Keratinocyte (primary cell): ENCODE data around the gene CCDC150. TPM values are rescaled to one million over a fixed set of nuclear protein-coding genes. Genes with fewer than 3 reads are reported as not detected.

Experiments used
- DNase-seq: peaks from one replicate; pipeline ENCODE4 v3.0.0-alpha.2; 2011; ENCODE audit warnings: low read depth, missing footprints, low spot score
- FAIRE-seq: peaks from 2 replicates; lab custom pipeline; 2011; peaks lifted over from hg19 to GRCh38; lab: Jason Lieb, UNC
- H2AFZ ChIP-seq: 2 replicates; pipeline ENCODE4 v1.6.0; 2012; ENCODE audit warnings: low read length, control low read depth, inconsistent platforms; ENCODE audit not compliant: control insufficient read depth
- H3K27ac ChIP-seq: 2 replicates; pipeline ENCODE4 v1.5.1; 2011; ENCODE audit warnings: low read length; ENCODE audit not compliant: control insufficient read depth, insufficient read depth
- H3K27me3 ChIP-seq: 3 replicates; pipeline ENCODE4 v1.6.0; 2011; ENCODE audit warnings: low read length; ENCODE audit not compliant: control insufficient read depth, insufficient read depth; ENCODE audit errors: extremely low read depth
- H3K36me3 ChIP-seq, 2 experiments: 2 replicates in 1 of 2; 3 replicates in 1 of 2; pipeline ENCODE4 v1.5.1; 2011; ENCODE audit warnings: low read length in 2 of 2, mild to moderate bottlenecking in 1 of 2; ENCODE audit not compliant: control insufficient read depth in 2 of 2, insufficient read depth in 2 of 2; ENCODE audit errors: extremely low read depth in 1 of 2
- H3K4me1 ChIP-seq: 3 replicates; pipeline ENCODE4 v1.5.1; 2011; ENCODE audit warnings: low read length; ENCODE audit not compliant: control insufficient read depth, insufficient read depth; ENCODE audit errors: extremely low read depth
- H3K4me2 ChIP-seq: 3 replicates; pipeline ENCODE4 v1.6.0; 2011; ENCODE audit warnings: low read depth, low read length; ENCODE audit not compliant: control insufficient read depth, insufficient read depth; ENCODE audit errors: extremely low read depth
- H3K4me3 ChIP-seq, 3 experiments: fragments of 200-600 bp in 1 of 3; sonication (generic) in 1 of 3; 2 replicates in 2 of 3; 3 replicates in 1 of 3; pipeline ENCODE4 v1.5.1; 2011 to 2016; ENCODE audit warnings: low read length in 3 of 3, mild to moderate bottlenecking in 3 of 3, control low read depth in 2 of 3, inconsistent platforms in 1 of 3, low read depth in 1 of 3, mixed read lengths in 1 of 3, mixed run types in 1 of 3, moderate library complexity in 1 of 3; ENCODE audit not compliant: control insufficient read depth in 2 of 3, insufficient read depth in 2 of 3; ENCODE audit errors: extremely low read depth in 1 of 3
- H3K79me2 ChIP-seq: 2 replicates; pipeline ENCODE4 v1.6.0; 2012; ENCODE audit warnings: low read length; ENCODE audit not compliant: control insufficient read depth, insufficient read depth
- H3K9ac ChIP-seq: 3 replicates; pipeline ENCODE4 v1.6.0; 2011; ENCODE audit warnings: low read length; ENCODE audit not compliant: control insufficient read depth, insufficient read depth; ENCODE audit errors: extremely low read depth
- H3K9me1 ChIP-seq: 3 replicates; pipeline ENCODE4 v1.6.0; 2011; ENCODE audit warnings: low read length; ENCODE audit not compliant: control insufficient read depth, insufficient read depth; ENCODE audit errors: extremely low read depth
- H3K9me3 ChIP-seq: 2 replicates; pipeline ENCODE4 v1.5.1; 2012; ENCODE audit warnings: low read depth, low read length; ENCODE audit not compliant: control insufficient read depth
- H4K20me1 ChIP-seq: 3 replicates; pipeline ENCODE4 v1.6.0; 2011; ENCODE audit warnings: low read length; ENCODE audit not compliant: control insufficient read depth, insufficient read depth; ENCODE audit errors: extremely low read depth
- EZH2 ChIP-seq: IDR thresholded peaks from one replicate; pipeline ENCODE4 v1.6.1; 2012; ENCODE audit warnings: inconsistent platforms, mild to moderate bottlenecking, low read length, moderate library complexity
- dilution Hi-C: fragments of 300-500 bp; cut with MboI; formaldehyde crosslinking; loops from one replicate; pipeline ENCODE4 v1.7.0; 2020; ENCODE audit warnings: low sequenced_read_pairs; ENCODE audit not compliant: extremely low pct_ligation_motif_present
- polyA plus RNA-seq, 5 experiments: library from polyadenylated mRNA; depleted of rRNA in 3 of 5; stranded (reverse) in 3 of 5; stranded (forward) in 1 of 5; unstranded in 1 of 5; fragments of >200 nt; gene quantifications; 1 replicate in 1 of 5; 2 replicates in 3 of 5; 3 replicates in 1 of 5; pipeline versions ENCODE4 v1.2.1 to v1.2.3, GENCODE V29; 2011 to 2012; ENCODE audit warnings: missing spikeins in 2 of 5, low read depth in 1 of 5, low replicate concordance in 1 of 5
- TF ChIP-seq, protein P1 (sequence below), 3 experiments: IDR thresholded peaks in 1 of 3; conservative IDR thresholded peaks in 1 of 3; optimal IDR thresholded peaks in 1 of 3; 2 replicates in 2 of 3; 3 replicates in 1 of 3; pipeline versions ENCODE3 to v1.5.1; 2011; ENCODE audit warnings: low read length in 3 of 3, mild to moderate bottlenecking in 3 of 3, moderate library complexity in 2 of 3, control low read depth in 1 of 3, inconsistent platforms in 1 of 3; ENCODE audit not compliant: insufficient read depth in 2 of 3; ENCODE audit errors: extremely low read depth in 1 of 3

The CCDC150 gene
- polyA plus RNA-seq, 1 donor (not counting 4 experiments of a cell fraction or from before 2014, with no cell fraction given) = 5.0 TPM

DNA sequence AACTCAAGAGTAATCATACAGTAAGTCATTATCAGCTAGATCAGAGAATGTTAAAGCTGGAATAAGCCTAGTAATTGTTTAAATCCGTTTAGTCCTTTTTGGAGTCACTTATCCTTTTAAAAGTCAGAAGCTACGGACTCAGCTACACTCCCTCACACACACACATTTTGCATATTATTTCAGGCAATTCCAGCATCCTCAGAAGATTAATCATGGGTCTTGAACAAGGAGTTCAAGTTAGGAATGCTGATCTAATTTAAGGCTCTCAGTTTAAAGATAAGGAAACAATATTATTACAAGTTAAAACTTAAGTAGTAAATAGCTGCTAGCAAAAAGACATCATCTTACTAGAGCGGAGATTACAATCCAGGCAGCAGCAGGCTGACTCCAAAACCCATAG is 85.7 kb downstream of the CCDC150 start:
- dilution Hi-C loops = no loop called here
- TF ChIP-seq, protein P1, sequence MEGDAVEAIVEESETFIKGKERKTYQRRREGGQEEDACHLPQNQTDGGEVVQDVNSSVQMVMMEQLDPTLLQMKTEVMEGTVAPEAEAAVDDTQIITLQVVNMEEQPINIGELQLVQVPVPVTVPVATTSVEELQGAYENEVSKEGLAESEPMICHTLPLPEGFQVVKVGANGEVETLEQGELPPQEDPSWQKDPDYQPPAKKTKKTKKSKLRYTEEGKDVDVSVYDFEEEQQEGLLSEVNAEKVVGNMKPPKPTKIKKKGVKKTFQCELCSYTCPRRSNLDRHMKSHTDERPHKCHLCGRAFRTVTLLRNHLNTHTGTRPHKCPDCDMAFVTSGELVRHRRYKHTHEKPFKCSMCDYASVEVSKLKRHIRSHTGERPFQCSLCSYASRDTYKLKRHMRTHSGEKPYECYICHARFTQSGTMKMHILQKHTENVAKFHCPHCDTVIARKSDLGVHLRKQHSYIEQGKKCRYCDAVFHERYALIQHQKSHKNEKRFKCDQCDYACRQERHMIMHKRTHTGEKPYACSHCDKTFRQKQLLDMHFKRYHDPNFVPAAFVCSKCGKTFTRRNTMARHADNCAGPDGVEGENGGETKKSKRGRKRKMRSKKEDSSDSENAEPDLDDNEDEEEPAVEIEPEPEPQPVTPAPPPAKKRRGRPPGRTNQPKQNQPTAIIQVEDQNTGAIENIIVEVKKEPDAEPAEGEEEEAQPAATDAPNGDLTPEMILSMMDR (optimal IDR thresholded peaks at IDR 0.05 in 1 of 3, IDR thresholded peaks at IDR 0.05 in 1 of 3, conservative IDR thresholded peaks at IDR 0.05 in 1 of 3; ENCODE audit: extremely low read depth in 1 of 3, insufficient read depth in 2 of 3, low read length in 3 of 3) = no peak
- TF ChIP-seq EZH2 = no peak
- FAIRE-seq = no peak

GRCh38 chr2:196725882-196726281 is 86.4 kb downstream of the CCDC150 start:
- Histone ChIP-seq H3K9me1 (no peaks in the 10 kb centered on the region), H3K9ac (no peak overlapping the region), H3K27me3 (no peaks in the 10 kb centered on the region), H3K36me3 (no peaks in the 10 kb centered on the region), H4K20me1 (no peaks in the 10 kb centered on the region), H2AFZ (no peak overlapping the region), H3K79me2 (no peaks in the 10 kb centered on the region), H3K27ac (no peak overlapping the region), H3K4me3 (no peak overlapping the region), H3K9me3 (no peaks in the 10 kb centered on the region), H3K4me2 (no peak overlapping the region), H3K4me1 (no peaks in the 10 kb centered on the region)
- TF ChIP-seq, protein P1 (optimal IDR thresholded peaks at IDR 0.05 in 1 of 3, IDR thresholded peaks at IDR 0.05 in 1 of 3, conservative IDR thresholded peaks at IDR 0.05 in 1 of 3; ENCODE audit: extremely low read depth in 1 of 3, insufficient read depth in 2 of 3, low read length in 3 of 3) = no peak
- TF ChIP-seq EZH2 = no peak
- FAIRE-seq (no peak), DNase-seq (no peak)
- dilution Hi-C loops = no loop called here

More for the DNA sequence above, 85.7 kb downstream of the CCDC150 start:
- H3K4me1 ChIP-seq = no peaks in the 10 kb centered on the region
- H3K79me2 ChIP-seq = no peaks in the 10 kb centered on the region
- no peak overlapping the region for H3K9ac ChIP-seq
- H3K4me2 ChIP-seq = no peak overlapping the region
- no peaks in the 10 kb centered on the region for H4K20me1 ChIP-seq
- DNase-seq = no peak
- H3K36me3 ChIP-seq = no peaks in the 10 kb centered on the region
- no peak overlapping the region for H2AFZ ChIP-seq
- no peak overlapping the region for H3K27ac ChIP-seq
- no peaks in the 10 kb centered on the region for H3K9me3 ChIP-seq
- no peaks in the 10 kb centered on the region for H3K9me1 ChIP-seq
- H3K4me3 ChIP-seq = no peak overlapping the region
- H3K27me3 ChIP-seq = no peaks in the 10 kb centered on the region
